Measurements from ENCODE around the gene ZNF19. TPM values are rescaled to one million over a fixed set of nuclear protein-coding genes. Genes with fewer than 3 reads are reported as not detected.

The ZNF19 gene
- total and polyA plus RNA-seq, 9 of the 15 experiments (the other 6 are each of a cell fraction or from before 2014, with no cell fraction given), result 1.2 to 2.8 (median 1.8) TPM

DNA sequence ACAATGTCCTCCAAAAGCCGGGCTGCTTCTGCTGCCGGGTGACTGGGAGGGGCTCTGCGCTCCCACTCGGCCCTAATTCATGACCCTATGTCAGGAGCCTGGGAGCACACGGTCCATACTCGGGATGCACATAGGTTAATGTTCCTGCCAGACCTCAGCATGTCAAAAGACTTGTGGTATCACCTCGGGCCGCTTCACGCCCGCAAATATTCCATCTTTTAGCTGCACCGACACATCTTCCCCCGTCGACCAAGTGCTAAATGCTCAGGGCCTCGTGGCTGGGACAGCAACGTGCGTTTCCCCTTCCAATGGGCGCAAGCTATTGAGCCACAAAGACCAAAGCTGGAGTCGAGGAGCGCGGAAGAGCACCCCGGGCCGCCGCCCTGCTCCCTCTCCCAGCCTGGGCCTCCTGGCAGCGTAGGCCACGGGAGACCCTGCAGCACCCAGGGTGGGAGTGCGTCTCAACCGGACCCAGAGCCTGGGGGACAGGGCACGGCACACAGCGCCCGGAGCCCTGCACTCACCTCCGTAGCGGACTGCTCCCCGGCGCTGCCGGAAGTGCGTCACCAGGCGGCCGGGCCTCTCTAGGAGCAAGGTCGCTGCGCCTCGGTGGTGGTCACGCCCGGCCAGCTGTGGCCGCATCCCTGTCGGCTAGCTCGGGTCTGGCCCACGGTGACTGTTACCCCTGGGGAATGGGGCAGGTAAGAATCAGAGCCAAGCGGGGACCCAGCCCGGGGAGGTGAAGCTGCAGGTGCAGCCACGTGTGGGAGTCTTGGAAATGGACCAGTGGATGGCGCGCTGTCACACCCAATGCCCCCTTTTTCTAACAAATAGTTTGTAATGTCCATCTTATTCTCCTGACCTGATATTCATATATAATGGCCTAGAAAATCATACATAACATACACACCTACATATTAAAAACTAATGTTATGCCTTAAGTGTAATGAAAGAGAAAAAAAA lies 27.2 kb downstream of the ZNF19 start, which contains the start of gene ZNF23 (continued):
- TF ChIP-seq, protein P1, sequence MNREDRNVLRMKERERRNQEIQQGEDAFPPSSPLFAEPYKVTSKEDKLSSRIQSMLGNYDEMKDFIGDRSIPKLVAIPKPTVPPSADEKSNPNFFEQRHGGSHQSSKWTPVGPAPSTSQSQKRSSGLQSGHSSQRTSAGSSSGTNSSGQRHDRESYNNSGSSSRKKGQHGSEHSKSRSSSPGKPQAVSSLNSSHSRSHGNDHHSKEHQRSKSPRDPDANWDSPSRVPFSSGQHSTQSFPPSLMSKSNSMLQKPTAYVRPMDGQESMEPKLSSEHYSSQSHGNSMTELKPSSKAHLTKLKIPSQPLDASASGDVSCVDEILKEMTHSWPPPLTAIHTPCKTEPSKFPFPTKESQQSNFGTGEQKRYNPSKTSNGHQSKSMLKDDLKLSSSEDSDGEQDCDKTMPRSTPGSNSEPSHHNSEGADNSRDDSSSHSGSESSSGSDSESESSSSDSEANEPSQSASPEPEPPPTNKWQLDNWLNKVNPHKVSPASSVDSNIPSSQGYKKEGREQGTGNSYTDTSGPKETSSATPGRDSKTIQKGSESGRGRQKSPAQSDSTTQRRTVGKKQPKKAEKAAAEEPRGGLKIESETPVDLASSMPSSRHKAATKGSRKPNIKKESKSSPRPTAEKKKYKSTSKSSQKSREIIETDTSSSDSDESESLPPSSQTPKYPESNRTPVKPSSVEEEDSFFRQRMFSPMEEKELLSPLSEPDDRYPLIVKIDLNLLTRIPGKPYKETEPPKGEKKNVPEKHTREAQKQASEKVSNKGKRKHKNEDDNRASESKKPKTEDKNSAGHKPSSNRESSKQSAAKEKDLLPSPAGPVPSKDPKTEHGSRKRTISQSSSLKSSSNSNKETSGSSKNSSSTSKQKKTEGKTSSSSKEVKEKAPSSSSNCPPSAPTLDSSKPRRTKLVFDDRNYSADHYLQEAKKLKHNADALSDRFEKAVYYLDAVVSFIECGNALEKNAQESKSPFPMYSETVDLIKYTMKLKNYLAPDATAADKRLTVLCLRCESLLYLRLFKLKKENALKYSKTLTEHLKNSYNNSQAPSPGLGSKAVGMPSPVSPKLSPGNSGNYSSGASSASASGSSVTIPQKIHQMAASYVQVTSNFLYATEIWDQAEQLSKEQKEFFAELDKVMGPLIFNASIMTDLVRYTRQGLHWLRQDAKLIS (CRISPR knock-in tag; IDR thresholded peaks at IDR 0.05), result 0 out of 2 replicates have a peak, but pooled peaks have one; percentile 21
- TF ChIP-seq, protein P2, sequence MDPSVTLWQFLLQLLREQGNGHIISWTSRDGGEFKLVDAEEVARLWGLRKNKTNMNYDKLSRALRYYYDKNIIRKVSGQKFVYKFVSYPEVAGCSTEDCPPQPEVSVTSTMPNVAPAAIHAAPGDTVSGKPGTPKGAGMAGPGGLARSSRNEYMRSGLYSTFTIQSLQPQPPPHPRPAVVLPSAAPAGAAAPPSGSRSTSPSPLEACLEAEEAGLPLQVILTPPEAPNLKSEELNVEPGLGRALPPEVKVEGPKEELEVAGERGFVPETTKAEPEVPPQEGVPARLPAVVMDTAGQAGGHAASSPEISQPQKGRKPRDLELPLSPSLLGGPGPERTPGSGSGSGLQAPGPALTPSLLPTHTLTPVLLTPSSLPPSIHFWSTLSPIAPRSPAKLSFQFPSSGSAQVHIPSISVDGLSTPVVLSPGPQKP (CRISPR knock-in tag; IDR thresholded peaks at IDR 0.05), result no peak
- TF ChIP-seq, protein P3, sequence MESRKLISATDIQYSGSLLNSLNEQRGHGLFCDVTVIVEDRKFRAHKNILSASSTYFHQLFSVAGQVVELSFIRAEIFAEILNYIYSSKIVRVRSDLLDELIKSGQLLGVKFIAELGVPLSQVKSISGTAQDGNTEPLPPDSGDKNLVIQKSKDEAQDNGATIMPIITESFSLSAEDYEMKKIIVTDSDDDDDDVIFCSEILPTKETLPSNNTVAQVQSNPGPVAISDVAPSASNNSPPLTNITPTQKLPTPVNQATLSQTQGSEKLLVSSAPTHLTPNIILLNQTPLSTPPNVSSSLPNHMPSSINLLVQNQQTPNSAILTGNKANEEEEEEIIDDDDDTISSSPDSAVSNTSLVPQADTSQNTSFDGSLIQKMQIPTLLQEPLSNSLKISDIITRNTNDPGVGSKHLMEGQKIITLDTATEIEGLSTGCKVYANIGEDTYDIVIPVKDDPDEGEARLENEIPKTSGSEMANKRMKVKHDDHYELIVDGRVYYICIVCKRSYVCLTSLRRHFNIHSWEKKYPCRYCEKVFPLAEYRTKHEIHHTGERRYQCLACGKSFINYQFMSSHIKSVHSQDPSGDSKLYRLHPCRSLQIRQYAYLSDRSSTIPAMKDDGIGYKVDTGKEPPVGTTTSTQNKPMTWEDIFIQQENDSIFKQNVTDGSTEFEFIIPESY (CRISPR knock-in tag; IDR thresholded peaks at IDR 0.05), result no peak
- peak; percentile 45; the same call in 1 of the 2 replicates for TF ChIP-seq ELF2 (CRISPR knock-in tag; IDR thresholded peaks at IDR 0.05)
- no peak for TF ChIP-seq RFX1 (IDR thresholded peaks at IDR 0.05)
- TF ChIP-seq, protein P4, sequence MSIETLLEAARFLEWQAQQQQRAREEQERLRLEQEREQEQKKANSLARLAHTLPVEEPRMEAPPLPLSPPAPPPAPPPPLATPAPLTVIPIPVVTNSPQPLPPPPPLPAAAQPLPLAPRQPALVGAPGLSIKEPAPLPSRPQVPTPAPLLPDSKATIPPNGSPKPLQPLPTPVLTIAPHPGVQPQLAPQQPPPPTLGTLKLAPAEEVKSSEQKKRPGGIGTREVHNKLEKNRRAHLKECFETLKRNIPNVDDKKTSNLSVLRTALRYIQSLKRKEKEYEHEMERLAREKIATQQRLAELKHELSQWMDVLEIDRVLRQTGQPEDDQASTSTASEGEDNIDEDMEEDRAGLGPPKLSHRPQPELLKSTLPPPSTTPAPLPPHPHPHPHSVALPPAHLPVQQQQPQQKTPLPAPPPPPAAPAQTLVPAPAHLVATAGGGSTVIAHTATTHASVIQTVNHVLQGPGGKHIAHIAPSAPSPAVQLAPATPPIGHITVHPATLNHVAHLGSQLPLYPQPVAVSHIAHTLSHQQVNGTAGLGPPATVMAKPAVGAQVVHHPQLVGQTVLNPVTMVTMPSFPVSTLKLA (conservative IDR thresholded peaks at IDR 0.05), result peak; percentile 83 to 92
- peak; percentile 59; the same call in 1 of the 2 replicates for TF ChIP-seq KHSRP (IDR thresholded peaks at IDR 0.05)
- TF ChIP-seq POLR2AphosphoS5 (IDR thresholded peaks at IDR 0.05; ENCODE audit: control insufficient read depth, insufficient read depth, low read depth, low read length), result peak; percentile 84
